ENCODE data around the gene GNG12.

DNA sequence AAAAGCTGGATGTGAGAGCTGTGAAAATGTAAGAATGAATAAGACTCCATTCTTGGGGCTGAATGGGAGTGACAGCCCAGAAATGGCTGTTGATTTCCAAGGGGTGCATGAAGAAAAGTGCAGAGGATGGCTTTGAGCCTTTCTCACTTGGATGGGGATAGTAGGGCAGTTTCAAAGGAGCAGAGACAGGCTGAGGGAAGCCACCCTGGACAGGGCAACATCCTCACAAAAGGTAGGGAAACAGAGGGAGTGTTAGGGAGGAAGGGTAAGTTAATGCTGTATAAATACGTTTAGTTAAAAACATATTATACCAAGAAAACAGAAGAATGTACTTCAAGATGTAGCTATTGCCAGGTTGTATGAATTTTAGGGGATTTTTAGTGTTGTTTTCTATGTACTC lies 110.1 kb downstream of the GNG12 start:
- TF ChIP-seq, protein P1, sequence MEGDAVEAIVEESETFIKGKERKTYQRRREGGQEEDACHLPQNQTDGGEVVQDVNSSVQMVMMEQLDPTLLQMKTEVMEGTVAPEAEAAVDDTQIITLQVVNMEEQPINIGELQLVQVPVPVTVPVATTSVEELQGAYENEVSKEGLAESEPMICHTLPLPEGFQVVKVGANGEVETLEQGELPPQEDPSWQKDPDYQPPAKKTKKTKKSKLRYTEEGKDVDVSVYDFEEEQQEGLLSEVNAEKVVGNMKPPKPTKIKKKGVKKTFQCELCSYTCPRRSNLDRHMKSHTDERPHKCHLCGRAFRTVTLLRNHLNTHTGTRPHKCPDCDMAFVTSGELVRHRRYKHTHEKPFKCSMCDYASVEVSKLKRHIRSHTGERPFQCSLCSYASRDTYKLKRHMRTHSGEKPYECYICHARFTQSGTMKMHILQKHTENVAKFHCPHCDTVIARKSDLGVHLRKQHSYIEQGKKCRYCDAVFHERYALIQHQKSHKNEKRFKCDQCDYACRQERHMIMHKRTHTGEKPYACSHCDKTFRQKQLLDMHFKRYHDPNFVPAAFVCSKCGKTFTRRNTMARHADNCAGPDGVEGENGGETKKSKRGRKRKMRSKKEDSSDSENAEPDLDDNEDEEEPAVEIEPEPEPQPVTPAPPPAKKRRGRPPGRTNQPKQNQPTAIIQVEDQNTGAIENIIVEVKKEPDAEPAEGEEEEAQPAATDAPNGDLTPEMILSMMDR (conservative IDR thresholded peaks at IDR 0.05; ENCODE audit: low read depth, low read length), result no peak
- TF ChIP-seq EZH2 (IDR thresholded peaks at IDR 0.05; ENCODE audit: low read length, unreplicated experiment), result no peak
- TF ChIP-seq EZH2phosphoT487 (IDR thresholded peaks at IDR 0.05; ENCODE audit: borderline replicate concordance, low read length), result no peak
